ENCODE measurements around the gene TAX1BP1.
"Not testable (repeated sequence)": the region's sequence is repeated elsewhere in the genome, so short reads cannot be mapped to it uniquely, and the experiment has no call there.

The TAX1BP1 gene

DNA sequence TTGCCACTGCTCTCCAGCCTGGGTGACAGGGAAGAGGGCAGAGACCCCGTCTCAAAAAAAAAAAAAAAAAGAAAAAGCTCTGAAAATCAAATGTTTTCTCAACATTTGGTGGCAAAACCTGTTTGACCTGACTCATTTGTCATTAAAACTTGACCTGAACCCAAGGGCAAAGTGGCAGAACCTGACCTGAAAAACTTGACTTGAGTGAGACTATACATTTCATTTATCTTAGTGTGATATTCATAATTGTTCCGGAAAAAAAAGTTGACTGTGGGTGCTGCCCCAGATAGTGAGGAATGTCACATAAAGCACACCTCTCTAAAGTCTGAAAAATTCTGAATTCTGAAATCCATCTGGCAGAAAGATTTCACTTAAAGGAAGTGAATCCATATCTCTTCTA lies 2.3 kb upstream of the TAX1BP1 start:
- in situ Hi-C loops (cut with MboI; ENCODE audit: low sequenced_read_pairs) = no loop called here

DNA sequence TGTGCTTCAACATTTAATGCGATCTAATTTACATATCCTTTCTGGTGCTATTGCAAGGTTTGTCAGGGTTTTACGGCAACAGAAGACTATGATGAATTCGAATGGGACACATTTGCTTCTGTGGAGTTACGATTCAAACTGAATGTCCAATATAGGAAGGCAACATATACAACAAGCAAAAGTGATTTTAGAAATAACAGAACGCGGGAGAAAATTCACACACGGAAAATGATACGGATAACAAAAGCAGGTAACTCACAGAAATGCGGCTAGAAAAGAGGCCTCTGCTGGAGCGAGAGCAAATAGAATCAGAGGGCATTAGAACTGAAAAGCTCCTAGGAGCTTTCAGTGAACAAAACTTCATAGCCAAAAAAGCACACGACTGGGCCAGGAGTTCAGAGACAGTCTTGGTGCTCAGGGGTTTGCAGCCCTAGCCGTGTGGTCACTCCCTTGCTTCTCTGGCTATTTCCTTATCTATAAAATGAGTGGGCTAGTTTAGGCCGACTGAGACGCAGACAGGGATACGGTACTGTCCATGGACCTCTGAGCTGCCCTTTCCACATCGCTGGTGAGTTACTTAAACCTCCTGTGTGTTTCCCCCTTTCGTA lies 557 bp upstream of the TAX1BP1 start:
- in situ Hi-C loops (cut with MboI; ENCODE audit: low sequenced_read_pairs) = no loop called here

DNA sequence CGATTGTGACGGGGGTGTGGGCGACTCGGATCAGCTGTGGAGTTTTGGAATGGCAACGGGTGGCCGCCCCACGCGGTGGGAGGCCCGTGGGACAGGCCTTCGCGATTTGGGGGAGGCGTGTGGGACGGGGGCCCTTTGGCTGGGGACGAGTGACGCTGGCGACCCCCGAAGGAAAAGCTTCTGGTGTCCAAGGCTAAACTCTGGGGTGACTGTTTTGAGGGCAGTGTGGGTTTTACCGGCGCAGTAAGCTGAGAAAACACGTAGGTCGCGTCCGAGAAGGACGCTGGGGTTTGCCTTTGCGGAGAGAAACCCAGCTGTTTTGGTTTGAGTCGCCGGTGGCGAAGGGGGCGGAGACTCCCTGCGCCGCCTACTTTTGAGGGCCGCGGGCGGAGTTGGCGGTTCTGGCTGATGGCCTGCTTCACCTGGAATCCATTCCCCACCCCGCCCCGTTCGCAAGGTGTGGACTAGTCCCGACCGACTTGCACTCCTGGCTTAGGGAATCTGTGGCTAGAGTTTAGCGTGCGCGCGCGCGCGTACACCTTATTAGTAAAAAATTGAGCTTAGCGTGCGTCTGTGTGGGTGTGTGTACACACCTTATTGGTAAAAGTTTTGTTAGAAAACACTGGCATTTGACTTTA lies 606 bp downstream of the TAX1BP1 start:
- in situ Hi-C loops (cut with MboI; ENCODE audit: low sequenced_read_pairs) = no loop called here

DNA sequence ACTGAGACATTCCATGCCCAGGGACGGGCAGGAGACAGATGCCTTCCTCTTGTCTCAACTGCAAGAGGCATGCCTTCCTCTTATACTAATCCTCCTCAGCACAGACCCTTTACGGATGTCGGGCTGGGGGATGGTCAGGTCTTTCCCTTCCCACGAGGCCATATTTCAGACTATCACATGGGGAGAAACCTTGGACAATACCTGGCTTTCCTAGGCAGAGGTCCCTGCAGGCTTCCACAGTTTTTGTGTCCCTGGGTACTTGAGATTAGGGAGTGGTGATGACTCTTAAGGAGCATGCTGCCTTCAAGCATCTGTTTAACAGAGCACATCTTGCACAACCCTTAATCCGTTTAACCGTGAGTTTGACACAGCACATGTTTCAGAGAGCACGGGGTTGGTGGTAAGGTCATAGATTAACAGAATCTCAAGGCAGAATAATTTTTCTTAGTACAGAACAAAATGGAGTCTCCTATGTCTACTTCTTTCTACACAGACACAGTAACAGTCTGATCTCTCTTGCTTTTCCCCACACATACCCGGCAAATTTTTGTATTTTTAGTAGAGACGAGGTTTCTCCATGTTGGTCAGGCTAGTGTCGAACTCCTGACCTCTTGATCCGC lies 2.2 kb downstream of the TAX1BP1 start:
- in situ Hi-C loops (cut with MboI; ENCODE audit: low sequenced_read_pairs) = not testable (repeated sequence)

DNA sequence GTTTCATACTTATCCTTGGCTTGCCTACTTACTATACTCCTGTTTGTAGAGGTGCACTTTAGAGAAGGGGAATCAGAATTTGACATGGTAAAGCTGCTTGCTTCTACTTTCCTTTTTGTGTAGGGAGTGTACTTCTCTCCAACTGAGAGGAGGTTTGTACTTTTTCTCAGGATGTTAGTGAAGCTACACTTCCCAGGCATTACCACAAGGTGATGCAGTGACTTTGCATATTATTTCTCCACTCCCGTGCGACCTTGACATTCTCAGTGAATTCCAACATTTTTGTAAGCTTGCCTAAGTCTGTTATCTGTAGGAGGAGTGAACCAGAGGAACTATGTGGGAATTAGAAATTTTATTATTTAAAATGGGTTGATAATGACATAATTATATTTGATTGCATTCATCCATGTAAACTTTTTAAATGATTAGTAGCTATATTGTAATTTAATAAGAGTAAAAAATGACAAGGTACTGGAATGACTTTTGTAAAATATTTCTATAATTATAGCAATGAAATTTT lies 5.2 kb downstream of the TAX1BP1 start:
- in situ Hi-C loops (cut with MboI; ENCODE audit: low sequenced_read_pairs) = no loop called here

DNA sequence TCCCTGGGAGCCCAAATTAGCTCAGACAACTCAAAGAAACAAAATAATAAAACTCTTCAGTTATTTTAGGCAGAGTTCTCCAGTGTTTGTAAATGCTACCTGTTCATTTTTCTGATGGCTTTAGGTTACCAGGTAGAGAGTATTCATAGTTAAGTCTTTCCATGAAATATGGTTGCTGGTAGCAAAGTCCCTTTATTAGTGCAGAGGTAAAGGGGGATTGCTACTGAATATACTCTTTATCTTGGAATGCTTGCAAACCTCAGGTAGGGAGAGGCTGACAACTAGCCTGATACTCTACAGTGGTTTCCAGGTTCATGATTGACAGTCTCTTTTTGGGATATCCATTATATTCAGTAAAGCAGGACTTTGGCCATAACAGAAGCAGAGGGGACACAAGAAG lies 6.5 kb downstream of the TAX1BP1 start:
- in situ Hi-C loops (cut with MboI; ENCODE audit: low sequenced_read_pairs) = no loop called here

DNA sequence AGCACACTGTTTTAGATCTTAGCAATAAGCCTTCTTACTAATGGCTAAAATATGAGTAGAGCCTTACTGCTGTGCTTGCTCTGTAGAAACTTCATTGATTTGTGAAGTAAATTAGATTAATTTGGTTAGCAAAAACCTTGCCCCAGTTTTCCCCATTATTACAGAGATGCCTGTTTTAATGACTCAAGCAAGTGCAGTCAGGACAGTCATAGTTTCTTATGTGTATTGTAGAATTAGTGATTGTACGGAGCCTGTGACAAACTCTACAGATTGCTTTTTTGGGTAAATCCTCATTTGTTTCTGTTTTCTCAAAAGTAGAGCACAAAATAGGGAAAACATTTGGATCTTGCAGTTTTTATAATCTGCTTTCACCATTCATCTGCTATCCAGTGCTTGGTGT lies 7.0 kb downstream of the TAX1BP1 start:
- in situ Hi-C loops (cut with MboI; ENCODE audit: low sequenced_read_pairs) = no loop called here

DNA sequence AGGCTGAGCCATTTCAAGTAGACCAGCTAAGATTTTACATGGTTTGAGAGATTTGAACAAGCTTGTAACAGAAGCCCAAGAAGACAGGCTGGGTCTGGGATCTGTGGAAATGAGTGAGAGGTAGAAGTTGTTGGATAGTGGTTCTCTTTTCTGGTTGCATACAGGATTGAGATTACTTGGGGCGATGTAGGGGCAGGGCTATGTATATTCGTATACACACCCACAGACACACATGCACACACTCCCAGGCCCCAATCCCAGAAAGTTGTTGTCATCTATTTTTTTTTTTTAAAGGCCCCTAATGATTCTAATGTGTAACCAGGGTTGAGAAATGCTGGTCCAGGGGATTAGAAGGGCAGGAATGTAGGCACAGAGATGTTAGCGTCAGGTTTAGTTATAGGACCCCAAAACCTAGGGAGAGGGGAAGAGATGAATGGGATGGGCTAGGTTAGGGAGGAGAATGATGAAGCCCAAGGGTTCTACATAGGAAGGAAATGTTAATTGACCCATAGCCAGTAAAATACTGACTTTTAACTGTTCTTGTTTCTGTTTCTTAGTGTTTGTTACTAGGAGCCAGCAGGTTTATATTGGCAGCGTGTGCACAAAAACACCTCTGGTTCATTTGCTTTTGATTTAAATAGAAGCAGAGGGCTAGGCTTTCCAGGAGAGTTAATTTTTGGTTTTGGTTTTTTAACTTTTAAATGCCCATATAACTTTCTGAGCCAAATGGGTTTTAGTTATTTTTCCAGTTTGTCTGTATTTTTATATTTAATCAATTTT lies 7.8 kb downstream of the TAX1BP1 start:
- in situ Hi-C loops (cut with MboI; ENCODE audit: low sequenced_read_pairs) = no loop called here

DNA sequence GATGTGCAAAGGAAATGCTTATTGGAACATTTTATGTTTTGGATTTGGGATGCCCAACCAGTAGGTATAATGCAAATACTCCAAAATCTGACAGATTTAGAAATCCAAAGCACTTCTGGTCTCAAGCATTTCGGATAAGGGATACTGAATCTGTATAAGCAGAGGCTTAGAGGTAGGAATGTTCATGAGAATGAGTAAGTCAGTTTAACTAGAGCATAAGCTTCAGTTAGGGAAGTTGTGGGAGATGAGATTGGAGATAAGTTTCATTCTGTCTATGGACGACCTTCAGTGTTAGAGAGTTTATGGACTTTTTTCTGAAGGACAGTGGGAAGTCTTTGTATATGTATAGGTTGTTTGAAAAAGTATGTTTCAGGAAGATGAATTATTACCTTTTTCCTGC lies 10.4 kb downstream of the TAX1BP1 start:
- in situ Hi-C loops (cut with MboI; ENCODE audit: low sequenced_read_pairs) = no loop called here

DNA sequence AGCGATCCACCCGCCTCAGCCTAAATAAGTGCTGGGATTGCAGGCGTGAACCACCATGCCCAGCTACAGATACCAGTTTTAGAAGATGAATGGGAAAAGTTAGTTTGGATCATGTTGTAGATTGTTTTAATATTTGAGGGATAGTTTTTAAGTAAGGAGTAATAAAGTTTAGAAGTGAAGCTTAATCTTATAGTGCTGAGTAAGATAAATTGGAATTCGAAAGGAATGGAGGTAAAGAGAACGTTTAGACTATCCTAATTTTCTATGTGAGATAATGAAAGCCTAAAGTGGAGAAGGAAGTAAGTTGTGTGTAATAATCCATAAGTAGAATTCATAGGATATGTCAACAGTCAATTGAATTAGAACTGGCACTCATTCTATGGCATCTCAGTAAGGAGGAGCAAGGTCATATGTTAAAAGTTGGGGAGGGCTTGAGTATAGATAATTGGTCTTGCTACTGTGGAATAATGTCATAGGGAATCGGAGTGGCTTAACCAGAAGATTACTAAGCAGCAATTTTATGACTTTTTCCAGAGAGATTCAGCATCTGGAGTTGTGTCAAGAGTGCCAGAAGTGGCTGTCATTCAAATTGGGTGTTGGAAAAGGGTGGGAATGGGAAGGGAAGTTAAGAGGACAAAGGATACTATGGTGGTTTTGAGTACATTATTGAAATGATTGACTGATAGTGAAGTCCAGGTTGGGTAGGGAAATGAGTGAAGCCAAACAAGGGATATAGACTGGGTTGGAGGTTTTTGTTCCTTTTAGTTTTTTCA lies 12.1 kb downstream of the TAX1BP1 start:
- in situ Hi-C loops (cut with MboI; ENCODE audit: low sequenced_read_pairs) = no loop called here

DNA sequence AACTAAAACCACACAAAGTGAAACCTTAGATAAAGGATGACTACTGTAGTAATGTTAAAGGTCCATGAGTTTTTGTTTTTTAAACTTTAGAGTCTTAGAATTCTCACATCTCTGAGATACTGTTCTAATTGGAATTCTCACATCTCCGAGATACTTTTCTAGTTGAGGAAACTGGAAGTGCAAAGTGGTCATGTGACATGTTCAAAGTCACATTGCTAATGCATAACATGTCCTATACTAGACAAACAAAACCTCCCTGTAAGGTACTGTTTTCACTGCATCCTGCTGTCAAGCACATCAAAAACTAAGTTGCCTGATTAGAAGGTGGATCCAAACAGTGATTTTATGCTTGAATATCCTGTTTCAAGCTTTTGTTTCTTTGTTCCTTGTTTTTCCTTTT lies 13.9 kb downstream of the TAX1BP1 start:
- in situ Hi-C loops (cut with MboI; ENCODE audit: low sequenced_read_pairs) = no loop called here

DNA sequence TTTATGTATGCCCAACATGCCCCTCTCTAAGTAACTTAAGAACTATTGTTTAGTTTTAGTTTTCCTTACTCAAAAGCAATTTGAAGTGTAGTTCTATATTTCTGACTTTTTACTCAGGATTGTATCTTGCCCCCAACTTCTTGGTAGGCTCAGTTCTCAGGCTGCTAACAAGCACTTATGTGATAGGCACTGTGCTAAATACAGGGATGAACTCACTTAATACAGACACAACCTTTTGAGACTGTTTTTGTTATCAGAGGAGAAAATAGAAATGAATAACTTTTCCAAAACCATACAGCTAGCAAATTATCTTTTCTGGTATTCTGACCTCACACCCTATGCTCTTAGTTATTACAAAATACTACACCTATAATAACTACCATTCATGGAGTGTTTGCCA lies 16.3 kb downstream of the TAX1BP1 start:
- in situ Hi-C loops (cut with MboI; ENCODE audit: low sequenced_read_pairs) = no loop called here

DNA sequence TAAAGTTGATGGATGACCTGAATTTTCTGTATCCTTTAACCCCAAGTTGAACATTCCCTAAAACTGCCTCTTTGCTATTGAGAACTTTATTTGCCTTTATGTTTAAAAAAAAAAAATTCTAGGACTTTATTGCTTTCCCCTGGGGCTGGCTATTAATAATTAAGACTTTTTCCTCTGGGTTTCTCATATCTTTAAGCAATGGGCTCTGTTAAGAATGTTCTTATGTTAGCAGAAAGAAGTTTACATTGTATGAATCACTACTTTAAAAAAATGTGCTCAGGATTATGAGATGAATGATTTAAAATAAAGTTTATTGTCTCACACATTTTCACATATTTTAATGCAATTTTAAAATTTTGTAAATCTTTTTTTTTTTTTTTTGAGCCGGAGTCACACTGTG lies 19.5 kb downstream of the TAX1BP1 start:
- in situ Hi-C loops (cut with MboI; ENCODE audit: low sequenced_read_pairs) = no loop called here

DNA sequence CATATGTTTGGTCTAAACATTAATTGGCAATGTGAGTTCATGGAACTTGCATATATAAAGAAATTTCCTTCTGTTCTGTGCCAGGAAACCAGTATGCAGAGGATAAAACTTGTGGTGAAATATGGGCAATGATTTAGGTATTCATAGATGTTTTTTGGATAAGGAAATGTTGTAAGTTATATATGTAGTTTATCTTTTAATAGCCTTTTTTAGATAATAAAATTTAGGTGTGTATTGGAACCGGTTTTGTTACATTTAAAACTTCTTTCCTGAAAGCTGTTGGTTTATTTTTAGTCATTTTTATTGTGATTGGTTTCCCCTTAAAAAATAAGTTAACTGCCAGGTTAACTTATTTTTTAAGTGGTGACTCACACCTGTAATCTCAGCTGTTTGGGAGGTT lies 22.1 kb downstream of the TAX1BP1 start:
- in situ Hi-C loops (cut with MboI; ENCODE audit: low sequenced_read_pairs) = no loop called here

DNA sequence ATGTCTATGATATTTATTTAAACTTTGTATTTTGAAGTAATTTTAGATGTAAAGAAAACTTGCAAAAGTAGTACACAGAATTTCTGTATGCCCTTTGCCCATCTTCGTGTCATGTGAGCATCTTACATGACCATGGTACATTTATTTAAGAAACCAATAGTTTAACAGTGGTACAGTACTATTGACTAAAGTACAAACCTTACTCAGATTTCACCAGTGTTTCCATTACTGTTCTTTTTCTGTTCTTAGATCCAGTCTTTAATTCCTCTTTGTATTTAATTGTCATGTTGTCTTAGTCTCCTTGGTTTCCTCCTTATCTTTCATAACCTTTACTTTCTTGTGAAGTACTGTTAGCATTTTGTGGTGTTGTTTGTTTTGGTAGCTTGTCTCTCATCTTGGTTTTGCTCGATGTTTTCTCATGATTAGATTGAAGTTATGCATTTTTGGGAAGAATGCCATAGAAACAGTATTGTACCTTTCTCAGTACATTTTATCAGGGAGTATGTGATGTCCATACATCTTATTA lies 24.1 kb downstream of the TAX1BP1 start:
- in situ Hi-C loops (cut with MboI; ENCODE audit: low sequenced_read_pairs) = no loop called here

DNA sequence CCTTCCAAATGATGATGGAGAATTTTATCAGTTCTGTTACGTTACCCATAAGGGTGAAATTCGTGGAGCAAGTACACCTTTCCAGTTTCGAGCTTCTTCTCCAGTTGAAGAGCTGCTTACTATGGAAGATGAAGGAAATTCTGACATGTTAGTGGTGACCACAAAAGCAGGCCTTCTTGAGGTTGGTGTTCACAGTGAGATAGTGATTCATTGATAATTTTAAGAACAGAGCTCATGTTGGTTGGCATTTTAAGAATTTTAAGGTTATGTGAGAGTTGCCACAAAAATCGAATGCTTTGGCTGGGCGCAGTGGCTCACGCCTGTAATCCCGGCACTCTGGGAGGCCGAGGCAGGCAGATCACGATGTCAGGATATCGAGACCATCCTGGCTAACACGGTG lies 25.9 kb downstream of the TAX1BP1 start:
- in situ Hi-C loops (cut with MboI; ENCODE audit: low sequenced_read_pairs) = no loop called here

DNA sequence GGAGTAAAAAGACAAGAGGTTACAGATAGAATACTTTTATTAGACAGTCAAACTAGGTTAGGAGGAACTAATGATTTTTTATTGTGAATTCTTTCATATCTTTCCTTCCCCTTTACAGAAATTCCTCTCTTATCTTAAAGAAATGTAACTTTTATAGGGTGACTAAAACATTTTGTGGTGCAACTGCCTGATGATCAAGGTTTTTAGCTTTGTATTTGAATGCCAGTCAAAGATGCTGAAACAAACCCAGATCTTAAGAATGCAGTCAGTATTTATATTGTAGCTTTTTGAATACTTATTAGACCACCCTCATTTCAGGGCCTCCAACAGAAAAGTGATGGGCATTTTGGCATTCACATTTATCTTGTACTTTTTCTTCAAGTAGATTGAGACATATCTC lies 27.4 kb downstream of the TAX1BP1 start:
- in situ Hi-C loops (cut with MboI; ENCODE audit: low sequenced_read_pairs) = no loop called here

DNA sequence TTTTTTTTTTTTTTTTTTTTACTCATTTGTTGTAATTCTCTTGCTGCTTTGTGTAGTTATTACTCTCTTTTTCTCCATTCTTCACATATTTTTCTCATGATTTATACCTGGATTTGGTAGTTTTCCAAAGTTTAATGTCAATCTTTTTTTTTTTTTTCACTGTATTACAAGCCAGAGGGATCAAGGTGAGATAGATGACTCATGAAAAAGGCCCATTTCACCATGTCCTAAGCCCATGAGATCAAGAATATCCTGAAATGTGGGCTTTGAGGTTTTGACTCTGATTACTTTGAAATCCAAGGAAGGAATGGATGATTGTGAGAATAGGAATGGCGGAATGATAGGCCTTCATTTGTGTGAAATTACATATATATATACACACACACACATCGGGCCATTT lies 31.1 kb downstream of the TAX1BP1 start:
- in situ Hi-C loops (cut with MboI; ENCODE audit: low sequenced_read_pairs) = no loop called here

DNA sequence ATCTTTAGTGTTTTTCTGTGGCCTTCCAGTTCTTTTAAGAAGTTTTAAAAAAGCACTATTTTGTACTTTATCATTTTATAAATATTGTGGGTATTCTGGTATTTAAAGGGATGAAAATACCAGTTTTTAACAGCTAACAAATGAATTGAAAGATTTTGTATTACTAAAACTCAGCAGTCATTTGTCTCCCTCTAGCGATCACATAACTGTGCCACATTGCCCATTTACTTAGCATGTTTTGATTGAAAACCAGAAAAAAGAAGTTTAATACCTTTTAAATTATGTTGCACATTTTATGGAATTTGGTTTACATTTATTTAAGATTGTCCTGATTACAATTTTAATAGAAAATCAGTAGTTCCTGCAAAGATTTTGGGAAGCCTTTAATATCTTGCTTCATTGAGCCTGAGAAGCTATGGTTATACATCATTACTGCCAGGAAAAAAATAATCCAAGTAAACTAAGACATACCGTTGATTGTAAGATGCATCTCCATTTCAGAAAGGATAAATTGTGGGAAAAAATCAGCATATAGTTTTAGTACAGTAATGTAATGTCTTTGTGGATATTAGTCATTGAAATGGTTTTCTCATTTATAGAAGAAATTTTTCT lies 34.9 kb downstream of the TAX1BP1 start:
- in situ Hi-C loops (cut with MboI; ENCODE audit: low sequenced_read_pairs) = no loop called here

DNA sequence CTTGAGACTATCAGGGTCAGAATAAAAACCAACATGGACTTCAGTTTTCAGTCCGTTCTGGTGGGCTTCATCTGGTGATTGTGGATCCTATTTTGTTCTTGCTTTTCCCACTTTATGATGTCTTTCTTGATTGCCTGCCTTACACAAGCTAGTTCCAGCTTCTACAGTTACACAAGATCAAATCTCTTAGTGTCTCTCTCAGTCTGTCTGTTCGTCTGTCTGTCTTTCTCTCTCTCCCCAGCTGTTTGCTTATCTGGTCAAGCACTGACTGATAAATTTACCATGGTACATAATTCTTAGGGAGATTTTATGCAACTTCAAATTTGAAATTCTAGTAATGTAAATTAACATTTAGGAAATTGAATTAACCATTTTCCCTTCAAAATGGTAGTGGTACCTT lies 35.8 kb downstream of the TAX1BP1 start:
- in situ Hi-C loops (cut with MboI; ENCODE audit: low sequenced_read_pairs) = no loop called here
